ENCODE results near the gene CDK19.
"Not testable (repeated sequence)": the region's sequence is repeated elsewhere in the genome, so short reads cannot be mapped to it uniquely, and the experiment has no call there.

CDK19 gene

DNA sequence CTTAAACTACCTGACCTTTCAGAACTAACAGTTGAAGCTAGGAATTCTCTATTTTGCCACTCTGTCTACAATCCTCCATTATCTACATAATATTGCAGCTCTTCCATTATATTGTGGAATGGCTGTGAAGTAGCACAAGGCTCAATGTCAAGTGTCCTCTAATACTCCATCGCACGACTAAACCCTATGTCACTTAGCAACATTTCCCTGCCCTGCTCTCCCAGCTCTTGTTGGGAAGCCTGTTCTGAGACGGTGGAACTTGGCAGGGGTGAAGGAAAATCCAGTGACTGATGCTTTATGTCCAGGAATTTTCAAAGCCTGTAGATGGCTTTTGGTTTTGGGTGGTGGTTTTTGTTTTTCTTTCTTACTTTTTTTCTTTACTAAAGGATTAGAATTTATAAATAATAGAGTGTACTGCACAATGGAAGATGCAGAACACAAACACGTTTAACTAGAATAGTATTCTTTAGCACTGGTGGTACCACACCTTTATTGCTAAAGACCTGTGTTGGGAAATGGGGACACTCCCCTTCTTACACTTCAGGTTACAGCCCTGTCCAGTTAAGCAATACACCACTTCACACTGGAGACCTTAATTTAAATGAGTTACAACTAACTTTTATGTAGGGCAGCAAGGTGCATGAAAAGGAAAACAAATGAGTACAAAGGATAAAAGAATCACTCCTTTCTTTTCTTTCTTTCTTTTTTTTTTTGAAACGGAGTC, 38.6 kb upstream of the CDK19 start:
- no peak for TF ChIP-seq ZFX (IDR thresholded peaks at IDR 0.05)
- TF ChIP-seq, protein P1, sequence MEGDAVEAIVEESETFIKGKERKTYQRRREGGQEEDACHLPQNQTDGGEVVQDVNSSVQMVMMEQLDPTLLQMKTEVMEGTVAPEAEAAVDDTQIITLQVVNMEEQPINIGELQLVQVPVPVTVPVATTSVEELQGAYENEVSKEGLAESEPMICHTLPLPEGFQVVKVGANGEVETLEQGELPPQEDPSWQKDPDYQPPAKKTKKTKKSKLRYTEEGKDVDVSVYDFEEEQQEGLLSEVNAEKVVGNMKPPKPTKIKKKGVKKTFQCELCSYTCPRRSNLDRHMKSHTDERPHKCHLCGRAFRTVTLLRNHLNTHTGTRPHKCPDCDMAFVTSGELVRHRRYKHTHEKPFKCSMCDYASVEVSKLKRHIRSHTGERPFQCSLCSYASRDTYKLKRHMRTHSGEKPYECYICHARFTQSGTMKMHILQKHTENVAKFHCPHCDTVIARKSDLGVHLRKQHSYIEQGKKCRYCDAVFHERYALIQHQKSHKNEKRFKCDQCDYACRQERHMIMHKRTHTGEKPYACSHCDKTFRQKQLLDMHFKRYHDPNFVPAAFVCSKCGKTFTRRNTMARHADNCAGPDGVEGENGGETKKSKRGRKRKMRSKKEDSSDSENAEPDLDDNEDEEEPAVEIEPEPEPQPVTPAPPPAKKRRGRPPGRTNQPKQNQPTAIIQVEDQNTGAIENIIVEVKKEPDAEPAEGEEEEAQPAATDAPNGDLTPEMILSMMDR (conservative IDR thresholded peaks at IDR 0.05): no peak

DNA sequence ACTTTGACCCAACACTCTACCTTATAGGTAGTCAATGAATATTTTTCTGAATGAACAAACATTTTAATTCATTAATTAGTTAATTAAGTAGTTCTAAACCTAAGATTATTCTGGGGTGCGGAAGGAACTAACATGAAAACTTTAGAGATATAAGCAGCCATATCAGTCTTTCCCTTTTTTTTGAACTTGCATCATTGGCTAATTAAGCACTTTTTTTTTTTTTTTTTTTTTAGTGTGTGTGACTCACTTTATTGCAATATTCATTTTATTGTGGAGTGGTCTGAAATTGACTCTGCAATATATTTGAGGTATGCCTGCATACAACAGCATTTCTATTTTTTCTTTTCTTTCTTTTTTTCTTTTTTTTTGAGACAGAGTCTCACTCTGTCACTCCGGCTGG, 37.5 kb upstream of the CDK19 start:
- no peak overlapping the region for H3K27ac ChIP-seq
- TF ChIP-seq, protein P1 (conservative IDR thresholded peaks at IDR 0.05): no peak
- no peak for TF ChIP-seq ZFX (IDR thresholded peaks at IDR 0.05)

More for the DNA sequence above, 38.6 kb upstream of the CDK19 start:
- no peak overlapping the region for H3K27ac ChIP-seq

DNA sequence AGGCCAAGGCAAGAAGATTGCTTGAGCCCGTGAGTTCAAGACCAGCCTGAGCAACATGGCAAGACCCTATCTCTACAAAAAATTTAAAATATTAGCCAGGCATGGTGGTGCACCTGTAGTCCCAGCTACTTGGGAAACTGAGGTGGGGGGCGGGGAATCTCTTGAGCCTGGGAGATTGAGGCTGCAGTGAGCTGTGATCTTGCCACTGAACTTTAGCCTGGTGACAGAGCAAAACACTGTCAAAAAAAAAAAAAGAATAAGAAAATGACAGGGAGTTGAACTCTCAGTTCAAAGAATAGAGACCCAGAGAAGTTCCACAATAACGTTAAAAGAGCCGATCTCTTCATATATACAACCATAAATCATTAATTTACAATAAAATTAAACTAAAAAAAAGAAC, 34.5 kb upstream of the CDK19 start:
- no peak for TF ChIP-seq ZFX (IDR thresholded peaks at IDR 0.05)
- TF ChIP-seq, protein P1 (conservative IDR thresholded peaks at IDR 0.05): no peak
- no peak overlapping the region for H3K27ac ChIP-seq

DNA sequence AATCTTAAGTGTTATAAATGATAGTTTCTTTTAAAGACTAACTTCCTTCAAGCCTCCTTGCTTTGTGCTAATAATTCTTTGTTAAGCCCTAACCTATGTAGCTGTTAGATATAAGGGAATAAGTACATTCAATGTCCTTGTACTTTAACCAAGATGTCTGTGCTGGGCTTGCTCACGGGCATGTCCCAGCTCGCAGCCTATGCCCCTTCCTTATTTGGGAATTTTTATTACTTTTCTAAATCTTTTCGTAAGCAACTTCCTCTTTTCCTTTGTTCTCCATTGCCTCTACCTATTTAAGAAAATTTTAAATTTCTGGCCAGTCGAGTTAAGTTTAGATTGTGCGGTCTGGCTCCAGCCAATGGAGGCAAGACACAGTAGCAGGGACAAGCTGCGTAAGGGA, 26.0 kb upstream of the CDK19 start:
- H3K27ac ChIP-seq: no peak overlapping the region
- TF ChIP-seq, protein P1 (conservative IDR thresholded peaks at IDR 0.05): no peak
- no peak for TF ChIP-seq ZFX (IDR thresholded peaks at IDR 0.05)

DNA sequence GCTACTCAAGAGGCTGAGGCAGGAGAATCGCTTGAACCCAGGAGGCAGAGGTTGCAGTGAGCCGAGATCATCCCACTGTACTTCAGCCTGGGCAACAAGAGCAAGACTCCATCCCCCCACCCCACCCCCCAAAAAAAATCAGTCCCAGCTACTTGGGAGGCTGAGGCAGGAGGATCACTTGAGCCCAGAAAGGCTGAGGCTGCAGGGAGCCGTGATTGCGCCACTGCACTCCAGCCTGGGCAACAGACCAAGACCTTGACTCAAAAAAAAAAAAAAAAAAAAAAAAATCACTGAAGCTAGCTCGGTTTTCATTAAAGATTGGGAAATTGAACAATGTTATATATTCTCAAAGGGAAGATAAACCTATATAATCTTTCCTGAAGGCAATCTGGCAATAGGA, 20.5 kb upstream of the CDK19 start:
- not testable (repeated sequence) for H3K27ac ChIP-seq

DNA sequence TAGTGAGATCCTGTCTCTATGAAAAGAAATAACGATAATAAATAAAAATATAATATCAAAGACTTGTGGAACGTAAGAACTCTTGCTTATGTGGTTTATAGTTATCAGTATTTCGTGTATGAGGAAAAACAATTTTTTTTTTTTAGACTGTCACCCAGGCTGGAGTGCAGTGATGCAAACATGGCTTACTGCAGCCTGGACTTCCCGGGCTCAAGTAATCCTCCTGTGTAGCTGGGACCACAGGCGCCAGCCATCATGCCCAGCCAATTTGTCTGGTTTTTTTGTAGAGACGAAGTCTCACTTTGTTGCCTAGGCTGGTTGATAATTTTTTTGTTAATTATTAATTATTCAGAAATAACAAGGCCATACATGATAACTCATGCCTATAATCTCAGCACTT, 18.6 kb upstream of the CDK19 start:
- TF ChIP-seq, protein P1 (conservative IDR thresholded peaks at IDR 0.05): no peak
- TF ChIP-seq ZFX (IDR thresholded peaks at IDR 0.05): no peak
- H3K27ac ChIP-seq: no peak overlapping the region

DNA sequence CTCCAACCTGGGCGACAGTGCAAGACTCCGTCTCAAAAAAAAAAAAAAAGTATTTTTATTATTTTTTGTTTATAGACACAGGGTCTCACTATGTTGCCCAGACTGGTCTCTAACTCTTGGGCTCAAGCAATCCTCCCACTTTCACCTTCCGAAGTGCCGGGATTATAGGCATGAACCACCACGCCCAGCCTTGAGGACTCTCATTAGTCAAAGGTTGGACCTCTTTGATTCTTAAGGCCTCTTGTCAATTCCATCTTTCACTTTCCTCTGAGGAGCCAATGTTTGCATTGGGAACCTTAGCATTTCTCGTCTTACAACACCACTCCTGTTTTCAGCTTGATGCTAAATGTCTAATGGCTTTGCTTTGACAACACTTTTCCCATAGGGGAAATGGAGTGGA, 16.1 kb upstream of the CDK19 start:
- no peak for TF ChIP-seq ZFX (IDR thresholded peaks at IDR 0.05)
- TF ChIP-seq, protein P1 (conservative IDR thresholded peaks at IDR 0.05): no peak
- H3K27ac ChIP-seq: no peak overlapping the region

DNA sequence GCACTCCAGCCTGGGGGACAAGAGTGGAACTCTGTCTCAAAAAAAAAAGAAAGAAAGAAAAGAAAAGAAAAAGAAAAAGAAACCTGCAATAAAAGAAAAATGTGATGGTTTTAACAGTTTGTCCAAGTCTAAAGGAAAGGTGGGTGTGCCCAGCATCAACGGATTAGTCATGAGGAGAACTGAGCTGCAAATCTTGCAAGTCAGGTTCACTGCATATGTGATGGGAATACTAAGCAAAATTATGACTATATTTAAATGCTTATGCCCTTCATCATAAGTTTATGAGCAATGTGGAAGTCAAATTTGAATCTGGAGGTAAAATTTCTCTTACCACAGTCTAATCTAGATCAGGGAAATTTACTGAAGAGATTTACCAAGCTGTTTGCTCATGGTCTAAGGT, 13.1 kb upstream of the CDK19 start:
- no peak for TF ChIP-seq ZFX (IDR thresholded peaks at IDR 0.05)
- TF ChIP-seq, protein P1 (conservative IDR thresholded peaks at IDR 0.05): no peak
- H3K27ac ChIP-seq: no peak overlapping the region

Measured in C4-2B (cell line).